ENCODE results near the gene ADSS1. TPM values are rescaled to one million over a fixed set of nuclear protein-coding genes. Genes with fewer than 3 reads are reported as not detected.

The ADSS1 gene
- total and polyA plus RNA-seq, 2 donors, result 5.4 to 8.4 TPM

DNA sequence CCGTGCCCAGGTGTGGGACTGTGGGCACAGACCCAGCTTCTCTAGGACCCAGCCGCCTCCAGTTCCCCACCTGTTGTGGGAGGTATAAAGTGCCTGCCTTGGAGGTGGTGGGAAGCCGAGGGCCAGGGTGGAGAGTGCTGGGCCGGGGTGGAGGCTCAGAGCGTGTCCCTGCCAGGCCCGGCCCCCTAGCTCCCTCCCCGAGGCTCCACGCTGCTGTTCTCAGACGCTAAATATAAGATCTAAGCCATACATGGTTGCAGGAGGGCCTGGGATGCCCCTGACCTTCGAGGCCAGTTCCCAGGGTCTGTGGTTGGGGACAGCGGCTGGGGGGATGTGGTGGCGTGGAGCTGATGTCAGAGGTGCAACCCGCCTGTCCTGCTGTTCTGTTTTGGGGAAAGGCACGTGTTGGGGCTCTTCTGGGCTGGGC lies 23.8 kb upstream of the ADSS1 start:
- DNase-seq (ENCODE audit: extremely low spot score), result no peak
- Histone ChIP-seq H3K4me3 (ENCODE audit: low read depth, low read length) (no peak overlapping the region), H3K36me3 (ENCODE audit: insufficient read depth) (peaks cover 3% of the 10 kb centered on the region), H3K4me1 (ENCODE audit: insufficient read depth) (no peaks in the 10 kb centered on the region), H3K27ac (ENCODE audit: low read depth) (no peak overlapping the region)
- WGBS, result 53% methylated on average over 14 of the region's 14 CpGs

DNA sequence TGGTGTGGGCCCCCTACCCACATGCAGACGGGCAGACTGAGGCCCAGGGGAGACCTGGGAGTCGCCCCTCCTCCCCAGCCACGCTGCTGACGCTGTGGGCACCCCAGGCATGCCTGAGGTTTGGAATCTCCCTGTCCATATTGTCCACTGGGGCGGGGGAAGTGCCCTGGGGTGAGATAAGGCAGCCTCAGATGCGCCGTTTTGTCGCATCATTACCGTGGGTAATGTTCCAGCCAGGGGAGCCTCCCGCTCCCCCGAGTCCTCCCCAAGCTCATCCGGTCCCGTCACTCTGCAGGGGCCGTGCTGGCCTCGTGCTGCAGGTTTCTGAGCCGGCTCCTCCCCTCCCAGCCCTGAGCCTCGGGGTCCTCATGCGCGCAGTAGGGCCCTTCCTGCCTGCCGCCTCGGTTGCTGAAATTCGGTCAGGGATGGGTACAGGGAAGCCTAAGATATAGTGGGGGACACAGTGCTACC lies 23.2 kb upstream of the ADSS1 start:
- H3K4me3 ChIP-seq (ENCODE audit: low read depth, low read length), result no peak overlapping the region
- peaks cover 3% of the 10 kb centered on the region for H3K36me3 ChIP-seq (ENCODE audit: insufficient read depth)
- WGBS, result 77% methylated on average over 22 of the region's 22 CpGs
- no peak for DNase-seq (ENCODE audit: extremely low spot score)
- H3K4me1 ChIP-seq (ENCODE audit: insufficient read depth), result no peaks in the 10 kb centered on the region
- H3K27ac ChIP-seq (ENCODE audit: low read depth), result no peak overlapping the region

- H3K36me3 ChIP-seq (ENCODE audit: insufficient read depth), result peaks cover 3% of the 10 kb centered on the region
- H3K27ac ChIP-seq (ENCODE audit: low read depth), result no peak overlapping the region
- 90% methylated on average over 46 of the region's 46 CpGs for WGBS
- DNase-seq (ENCODE audit: extremely low spot score), result no peak
- H3K4me3 ChIP-seq (ENCODE audit: low read depth, low read length), result no peak overlapping the region
- H3K4me1 ChIP-seq (ENCODE audit: insufficient read depth), result no peaks in the 10 kb centered on the region
Measured at GRCh38 chr14:104701383-104702076, 22.5 kb upstream of the ADSS1 start.

GRCh38 chr14:104702106-104702505 lies 21.9 kb upstream of the ADSS1 start:
- no peak overlapping the region for H3K4me3 ChIP-seq (ENCODE audit: low read depth, low read length)
- H3K27ac ChIP-seq (ENCODE audit: low read depth), result no peak overlapping the region
- no peak for DNase-seq (ENCODE audit: extremely low spot score)
- 85% methylated on average over 12 of the region's 12 CpGs for WGBS
- H3K4me1 ChIP-seq (ENCODE audit: insufficient read depth), result no peaks in the 10 kb centered on the region
- H3K36me3 ChIP-seq (ENCODE audit: insufficient read depth), result peaks cover 3% of the 10 kb centered on the region

GRCh38 chr14:104702673-104703072 lies 21.4 kb upstream of the ADSS1 start:
- Histone ChIP-seq H3K4me1 (ENCODE audit: insufficient read depth) (no peaks in the 10 kb centered on the region), H3K4me3 (ENCODE audit: low read depth, low read length) (no peak overlapping the region), H3K27ac (ENCODE audit: low read depth) (no peak overlapping the region), H3K36me3 (ENCODE audit: insufficient read depth) (peaks cover 3% of the 10 kb centered on the region)
- no peak for DNase-seq (ENCODE audit: extremely low spot score)
- WGBS, result 76% methylated on average over 4 of the region's 4 CpGs

- Histone ChIP-seq H3K27ac (ENCODE audit: low read depth) (no peak overlapping the region), H3K4me3 (ENCODE audit: low read depth, low read length) (no peak overlapping the region), H3K4me1 (ENCODE audit: insufficient read depth) (no peaks in the 10 kb centered on the region), H3K36me3 (ENCODE audit: insufficient read depth) (peaks cover 3% of the 10 kb centered on the region)
- no peak for DNase-seq (ENCODE audit: extremely low spot score)
- WGBS, result 95% methylated on average over 28 of the region's 28 CpGs
Measured at GRCh38 chr14:104703269-104703668, 20.8 kb upstream of the ADSS1 start.

DNA sequence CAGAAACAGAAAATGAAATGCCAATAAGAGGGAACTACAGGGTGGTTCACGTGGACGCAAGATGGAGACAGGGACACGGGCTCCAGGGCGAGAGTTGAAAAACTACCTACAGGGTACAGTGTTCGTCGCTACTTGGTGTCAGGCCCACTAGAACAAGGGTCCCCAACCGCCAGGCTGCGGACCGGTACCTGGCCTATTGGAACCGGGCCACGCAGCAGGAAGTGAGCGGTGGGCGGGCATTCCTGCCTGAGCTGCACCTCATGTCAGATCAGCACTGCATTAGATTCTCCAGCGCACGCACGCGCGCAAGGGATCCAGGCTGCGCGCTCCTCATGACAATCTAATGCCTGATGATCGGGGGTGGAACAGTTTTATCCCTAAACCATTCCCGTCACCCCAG lies 19.8 kb upstream of the ADSS1 start:
- no peak for DNase-seq (ENCODE audit: extremely low spot score)
- 96% methylated on average over 22 of the region's 22 CpGs for WGBS

DNA sequence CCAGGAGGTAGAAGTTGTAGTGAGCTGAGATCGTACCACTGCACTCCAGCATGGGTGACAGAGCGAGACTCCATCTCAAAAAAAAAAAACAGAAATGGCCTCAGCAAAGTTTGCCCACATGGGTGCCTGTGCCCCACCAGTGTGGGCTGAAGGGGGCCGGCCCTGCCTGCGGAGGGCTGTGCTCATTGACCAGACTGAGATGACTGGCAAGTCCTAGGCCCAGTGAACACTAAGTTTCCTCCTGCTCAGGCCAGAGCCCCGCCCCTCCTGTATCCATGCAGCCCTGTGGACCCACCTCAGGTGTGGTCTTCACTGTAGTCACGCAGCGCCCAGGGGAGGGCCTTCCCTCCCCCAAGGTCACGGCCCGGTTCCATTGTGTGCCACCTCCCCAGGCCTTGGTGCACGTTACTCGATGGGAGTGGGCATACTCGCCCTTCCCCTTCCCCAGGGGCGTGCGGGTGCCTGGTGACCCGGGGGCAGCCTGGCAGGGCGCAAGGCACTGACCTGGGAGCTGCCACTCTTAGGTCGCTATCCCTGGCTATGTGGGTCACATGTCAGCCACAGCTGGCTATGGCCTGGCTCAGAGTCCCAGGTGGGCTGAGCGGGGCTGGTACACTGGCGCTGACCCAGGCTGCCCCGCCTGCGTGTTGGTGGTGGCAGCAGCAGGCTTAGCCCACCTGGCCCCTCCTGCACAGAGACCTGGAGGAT lies 18.5 kb upstream of the ADSS1 start:
- no peak overlapping the region for H3K4me3 ChIP-seq (ENCODE audit: low read depth, low read length)
- DNase-seq (ENCODE audit: extremely low spot score), result no peak
- no peaks in the 10 kb centered on the region for H3K4me1 ChIP-seq (ENCODE audit: insufficient read depth)
- H3K27ac ChIP-seq (ENCODE audit: low read depth), result no peak overlapping the region
- 92% methylated on average over 21 of the region's 21 CpGs for WGBS
- H3K36me3 ChIP-seq (ENCODE audit: insufficient read depth), result peaks cover 3% of the 10 kb centered on the region

More for the DNA sequence above, 19.8 kb upstream of the ADSS1 start:
- H3K27ac ChIP-seq (ENCODE audit: low read depth), result no peak overlapping the region
- H3K36me3 ChIP-seq (ENCODE audit: insufficient read depth), result peaks cover 3% of the 10 kb centered on the region
- no peak overlapping the region for H3K4me3 ChIP-seq (ENCODE audit: low read depth, low read length)
- H3K4me1 ChIP-seq (ENCODE audit: insufficient read depth), result no peaks in the 10 kb centered on the region

DNA sequence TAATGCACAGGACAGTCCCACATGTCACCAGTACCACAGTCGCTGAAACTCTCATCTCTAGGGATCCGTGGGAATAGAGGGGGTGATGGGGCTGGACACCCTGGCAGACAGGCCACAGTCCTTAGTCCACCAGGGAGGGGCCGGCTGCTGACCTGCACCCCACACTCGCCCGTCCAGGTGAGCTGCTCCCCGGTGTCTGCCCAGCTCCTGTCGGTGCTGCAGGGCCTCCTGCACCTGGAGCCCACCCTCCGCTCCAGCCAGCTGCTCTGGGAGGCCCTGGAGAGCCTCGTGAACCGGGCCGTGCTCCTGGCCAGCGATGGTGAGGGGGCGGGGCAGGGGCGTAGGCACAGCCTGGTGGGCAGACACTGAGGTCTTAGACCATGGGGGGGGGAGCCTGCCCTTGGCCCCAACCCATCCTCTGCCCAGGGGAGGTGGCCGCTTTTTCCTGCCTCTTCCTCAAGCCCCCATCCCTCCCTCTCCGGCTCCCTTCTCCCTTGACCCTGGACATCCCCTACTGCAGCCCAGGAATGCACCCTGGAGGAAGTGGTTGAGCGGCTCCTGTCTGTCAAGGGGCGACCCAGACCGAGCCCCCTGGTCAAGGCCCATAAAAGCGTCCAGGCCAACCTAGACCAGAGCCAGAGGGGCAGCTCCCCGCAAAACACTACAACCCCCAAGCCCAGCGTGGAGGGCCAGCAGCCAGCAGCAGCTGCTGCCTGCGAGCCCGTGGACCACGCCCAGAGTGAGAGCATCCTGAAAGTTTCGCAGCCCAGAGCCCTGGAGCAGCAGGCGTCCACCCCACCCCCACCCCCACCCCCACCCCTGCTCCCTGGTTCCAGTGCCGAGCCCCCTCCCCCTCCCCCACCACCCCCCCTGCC lies 17.1 kb upstream of the ADSS1 start:
- no peak overlapping the region for H3K4me3 ChIP-seq (ENCODE audit: low read depth, low read length)
- peaks cover 3% of the 10 kb centered on the region for H3K36me3 ChIP-seq (ENCODE audit: insufficient read depth)
- 54% methylated on average over 28 of the region's 28 CpGs for WGBS
- H3K4me1 ChIP-seq (ENCODE audit: insufficient read depth), result no peaks in the 10 kb centered on the region
- no peak for DNase-seq (ENCODE audit: extremely low spot score)
- H3K27ac ChIP-seq (ENCODE audit: low read depth), result no peak overlapping the region

- H3K4me3 ChIP-seq (ENCODE audit: low read depth, low read length), result no peak overlapping the region
- H3K4me1 ChIP-seq (ENCODE audit: insufficient read depth), result no peaks in the 10 kb centered on the region
- H3K36me3 ChIP-seq (ENCODE audit: insufficient read depth), result peaks cover 3% of the 10 kb centered on the region
- WGBS, result 56% methylated on average over 34 of the region's 34 CpGs
- no peak overlapping the region for H3K27ac ChIP-seq (ENCODE audit: low read depth)
- DNase-seq (ENCODE audit: extremely low spot score), result no peak
Measured at GRCh38 chr14:104707608-104708595, 16.1 kb upstream of the ADSS1 start.

DNA sequence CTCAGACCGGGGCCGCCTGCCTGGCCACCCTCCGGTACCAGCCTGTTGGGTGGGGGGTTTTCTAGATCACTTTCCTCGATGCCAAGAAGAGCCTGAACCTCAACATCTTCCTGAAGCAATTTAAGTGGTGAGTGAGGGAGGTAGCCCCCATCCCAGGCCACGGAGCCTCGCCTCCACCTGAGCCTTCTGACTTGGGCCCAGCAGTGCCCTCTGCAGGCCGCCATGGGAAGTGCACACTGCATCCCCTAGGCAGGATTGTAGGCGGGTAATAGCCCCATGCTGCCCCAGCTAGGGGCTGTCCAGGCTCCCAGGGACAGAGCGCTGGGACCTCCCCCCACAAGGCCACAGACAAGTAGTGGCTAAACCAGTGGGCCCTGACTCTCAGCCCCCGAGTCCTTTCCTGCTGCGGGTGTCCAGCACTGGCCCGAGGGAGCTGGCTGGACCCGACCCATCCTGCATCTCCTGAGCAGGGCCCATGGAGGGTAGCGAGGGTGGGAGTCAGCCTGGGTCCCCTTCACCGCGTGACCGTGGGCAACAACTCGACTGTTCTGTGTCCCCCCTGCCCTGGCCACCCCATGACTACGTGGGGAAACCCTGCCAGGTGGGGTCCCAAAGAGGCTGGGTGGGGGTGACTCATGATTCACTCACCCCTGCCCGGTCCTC lies 15.3 kb upstream of the ADSS1 start:
- Histone ChIP-seq H3K27ac (ENCODE audit: low read depth) (no peak overlapping the region), H3K36me3 (ENCODE audit: insufficient read depth) (no peaks in the 10 kb centered on the region), H3K4me1 (ENCODE audit: insufficient read depth) (no peaks in the 10 kb centered on the region), H3K4me3 (ENCODE audit: low read depth, low read length) (no peak overlapping the region)
- DNase-seq (ENCODE audit: extremely low spot score), result no peak
- WGBS, result 45% methylated on average over 20 of the region's 20 CpGs

- no peak overlapping the region for H3K27ac ChIP-seq (ENCODE audit: low read depth)
- H3K4me1 ChIP-seq (ENCODE audit: insufficient read depth), result no peaks in the 10 kb centered on the region
- 69% methylated on average over 18 of the region's 18 CpGs for WGBS
- no peak overlapping the region for H3K4me3 ChIP-seq (ENCODE audit: low read depth, low read length)
- DNase-seq (ENCODE audit: extremely low spot score), result no peak
- peaks cover under 1% of the 10 kb centered on the region for H3K36me3 ChIP-seq (ENCODE audit: insufficient read depth)
Measured at GRCh38 chr14:104709387-104710039, 14.5 kb upstream of the ADSS1 start.

Data from urinary bladder (tissue), 4 donors.